ENCODE measurements around the gene HK3.

Gene HK3

DNA sequence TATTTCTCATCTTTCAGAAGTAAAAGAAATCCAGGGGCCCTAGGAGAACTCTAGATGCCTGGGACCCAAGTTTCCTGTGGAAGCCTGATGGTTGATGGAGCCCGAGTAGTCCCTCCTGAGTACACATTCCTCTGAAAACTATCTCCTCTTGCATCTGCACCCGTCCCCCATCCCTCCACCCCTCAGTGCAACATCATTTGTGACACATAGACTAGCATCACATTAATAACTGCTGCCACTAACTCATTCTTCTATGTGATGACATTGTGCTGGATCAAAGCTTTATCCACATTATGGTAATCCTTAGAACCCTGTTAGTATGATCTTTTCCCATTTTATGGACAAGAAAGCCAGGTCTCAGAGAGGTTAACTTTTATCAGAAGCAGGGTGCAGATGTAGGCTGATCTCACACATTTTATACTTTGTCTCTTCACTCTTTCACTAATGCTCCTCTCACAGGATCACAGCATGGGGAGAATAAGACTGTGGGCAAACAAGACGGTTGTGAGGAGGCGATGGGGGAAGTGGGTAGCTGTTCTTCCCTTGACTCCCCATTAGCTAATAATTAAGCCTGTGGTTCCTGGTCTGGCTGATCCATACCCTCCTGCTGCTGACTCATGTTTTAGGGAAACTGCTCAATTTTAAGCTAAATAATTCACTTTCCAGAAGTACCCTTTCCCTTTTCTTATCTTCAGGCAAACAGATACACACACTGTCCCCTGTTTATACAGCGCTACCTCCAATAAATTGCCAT is 3.9 kb upstream of the HK3 start:
- no peak overlapping the region for H3K9ac ChIP-seq (ENCODE audit: low read depth, low read length, poor library complexity, severe bottlenecking)
- H3K9me2 ChIP-seq (replicated peaks; ENCODE audit: low read depth, low read length), result no peaks in the 10 kb centered on the region
- H4K20me1 ChIP-seq (ENCODE audit: insufficient read depth, low read length, poor library complexity, severe bottlenecking), result no peaks in the 10 kb centered on the region
- H3F3A ChIP-seq (ENCODE audit: low read depth), result no peaks in the 10 kb centered on the region
- H3K4me3 ChIP-seq (ENCODE audit: low read length, poor library complexity, severe bottlenecking), result no peak overlapping the region
- H3K79me2 ChIP-seq (ENCODE audit: insufficient read depth, low read length), result no peaks in the 10 kb centered on the region
- H3K36me3 ChIP-seq (ENCODE audit: insufficient read depth, low read length), result peaks cover 46% of the 10 kb centered on the region; the same call in 1 of the 2 replicates
- H3K4me1 ChIP-seq (ENCODE audit: insufficient read depth, low read length, poor library complexity, severe bottlenecking), result peaks cover 12% of the 10 kb centered on the region
- no peaks in the 10 kb centered on the region for H3K27me3 ChIP-seq (ENCODE audit: insufficient read depth, low read length, poor library complexity, severe bottlenecking)
- H3K9me3 ChIP-seq (ENCODE audit: insufficient read depth, low read depth, low read length), result no peaks in the 10 kb centered on the region
- no peak overlapping the region for H3K4me2 ChIP-seq (ENCODE audit: low read depth, low read length, poor library complexity, severe bottlenecking)
- no peak for TF ChIP-seq EZH2phosphoT487 (IDR thresholded peaks at IDR 0.05; ENCODE audit: borderline replicate concordance)
- TF ChIP-seq, protein P1, sequence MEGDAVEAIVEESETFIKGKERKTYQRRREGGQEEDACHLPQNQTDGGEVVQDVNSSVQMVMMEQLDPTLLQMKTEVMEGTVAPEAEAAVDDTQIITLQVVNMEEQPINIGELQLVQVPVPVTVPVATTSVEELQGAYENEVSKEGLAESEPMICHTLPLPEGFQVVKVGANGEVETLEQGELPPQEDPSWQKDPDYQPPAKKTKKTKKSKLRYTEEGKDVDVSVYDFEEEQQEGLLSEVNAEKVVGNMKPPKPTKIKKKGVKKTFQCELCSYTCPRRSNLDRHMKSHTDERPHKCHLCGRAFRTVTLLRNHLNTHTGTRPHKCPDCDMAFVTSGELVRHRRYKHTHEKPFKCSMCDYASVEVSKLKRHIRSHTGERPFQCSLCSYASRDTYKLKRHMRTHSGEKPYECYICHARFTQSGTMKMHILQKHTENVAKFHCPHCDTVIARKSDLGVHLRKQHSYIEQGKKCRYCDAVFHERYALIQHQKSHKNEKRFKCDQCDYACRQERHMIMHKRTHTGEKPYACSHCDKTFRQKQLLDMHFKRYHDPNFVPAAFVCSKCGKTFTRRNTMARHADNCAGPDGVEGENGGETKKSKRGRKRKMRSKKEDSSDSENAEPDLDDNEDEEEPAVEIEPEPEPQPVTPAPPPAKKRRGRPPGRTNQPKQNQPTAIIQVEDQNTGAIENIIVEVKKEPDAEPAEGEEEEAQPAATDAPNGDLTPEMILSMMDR (conservative IDR thresholded peaks at IDR 0.05; ENCODE audit: low read length), result no peak
- no peak overlapping the region for H2AFZ ChIP-seq (ENCODE audit: low read length)

DNA sequence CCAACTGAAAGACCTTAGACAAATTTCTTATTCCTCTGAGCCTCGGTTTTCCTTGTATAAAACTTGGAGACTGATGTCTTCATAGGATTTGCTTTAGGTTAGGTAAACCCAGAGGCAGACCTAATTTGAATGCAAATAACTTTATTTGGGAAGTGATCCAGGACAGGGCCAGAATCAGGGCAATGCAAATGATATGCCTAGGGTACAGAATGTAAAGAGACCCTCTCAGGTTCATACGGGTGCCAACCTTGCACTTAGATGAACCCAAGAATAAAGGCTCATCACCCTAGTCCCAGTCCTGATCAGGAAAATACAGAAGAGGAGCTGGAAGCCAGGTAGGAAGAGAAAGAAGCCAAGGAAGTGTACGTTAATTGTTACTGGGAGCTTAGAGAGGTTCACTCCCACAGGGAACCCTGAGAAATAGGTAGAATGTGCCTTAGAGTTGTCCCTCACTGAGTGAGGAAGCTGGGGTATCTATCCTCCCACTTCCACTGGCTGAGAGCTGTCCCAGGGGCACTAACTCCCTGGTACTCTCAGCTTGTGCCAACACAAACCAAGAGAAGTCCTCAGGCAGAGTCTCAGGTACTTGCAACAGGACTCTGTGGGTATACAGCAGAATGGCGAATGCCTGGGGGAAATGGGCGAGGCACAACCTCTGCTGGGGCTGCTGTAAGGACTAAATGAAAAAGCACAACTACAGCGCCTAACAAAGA is 3.1 kb upstream of the HK3 start:
- no peak for TF ChIP-seq EZH2phosphoT487 (IDR thresholded peaks at IDR 0.05; ENCODE audit: borderline replicate concordance)
- TF ChIP-seq, protein P1 (conservative IDR thresholded peaks at IDR 0.05; ENCODE audit: low read length), result no peak
- H3K36me3 ChIP-seq (ENCODE audit: insufficient read depth, low read length), result peaks cover 38% of the 10 kb centered on the region; the same call in 1 of the 2 replicates
- no peaks in the 10 kb centered on the region for H3K9me3 ChIP-seq (ENCODE audit: insufficient read depth, low read depth, low read length)
- no peaks in the 10 kb centered on the region for H3K9me2 ChIP-seq (replicated peaks; ENCODE audit: low read depth, low read length)
- no peak overlapping the region for H2AFZ ChIP-seq (ENCODE audit: low read length)
- no peak overlapping the region for H3K9ac ChIP-seq (ENCODE audit: low read depth, low read length, poor library complexity, severe bottlenecking)
- no peak overlapping the region for H3K4me3 ChIP-seq (ENCODE audit: low read length, poor library complexity, severe bottlenecking)
- no peak overlapping the region for H3K4me2 ChIP-seq (ENCODE audit: low read depth, low read length, poor library complexity, severe bottlenecking)
- H3K27me3 ChIP-seq (ENCODE audit: insufficient read depth, low read length, poor library complexity, severe bottlenecking), result no peaks in the 10 kb centered on the region
- peaks cover 12% of the 10 kb centered on the region for H3K4me1 ChIP-seq (ENCODE audit: insufficient read depth, low read length, poor library complexity, severe bottlenecking)
- H3K79me2 ChIP-seq (ENCODE audit: insufficient read depth, low read length), result no peaks in the 10 kb centered on the region
- H4K20me1 ChIP-seq (ENCODE audit: insufficient read depth, low read length, poor library complexity, severe bottlenecking), result no peaks in the 10 kb centered on the region
- H3F3A ChIP-seq (ENCODE audit: low read depth), result no peaks in the 10 kb centered on the region

DNA sequence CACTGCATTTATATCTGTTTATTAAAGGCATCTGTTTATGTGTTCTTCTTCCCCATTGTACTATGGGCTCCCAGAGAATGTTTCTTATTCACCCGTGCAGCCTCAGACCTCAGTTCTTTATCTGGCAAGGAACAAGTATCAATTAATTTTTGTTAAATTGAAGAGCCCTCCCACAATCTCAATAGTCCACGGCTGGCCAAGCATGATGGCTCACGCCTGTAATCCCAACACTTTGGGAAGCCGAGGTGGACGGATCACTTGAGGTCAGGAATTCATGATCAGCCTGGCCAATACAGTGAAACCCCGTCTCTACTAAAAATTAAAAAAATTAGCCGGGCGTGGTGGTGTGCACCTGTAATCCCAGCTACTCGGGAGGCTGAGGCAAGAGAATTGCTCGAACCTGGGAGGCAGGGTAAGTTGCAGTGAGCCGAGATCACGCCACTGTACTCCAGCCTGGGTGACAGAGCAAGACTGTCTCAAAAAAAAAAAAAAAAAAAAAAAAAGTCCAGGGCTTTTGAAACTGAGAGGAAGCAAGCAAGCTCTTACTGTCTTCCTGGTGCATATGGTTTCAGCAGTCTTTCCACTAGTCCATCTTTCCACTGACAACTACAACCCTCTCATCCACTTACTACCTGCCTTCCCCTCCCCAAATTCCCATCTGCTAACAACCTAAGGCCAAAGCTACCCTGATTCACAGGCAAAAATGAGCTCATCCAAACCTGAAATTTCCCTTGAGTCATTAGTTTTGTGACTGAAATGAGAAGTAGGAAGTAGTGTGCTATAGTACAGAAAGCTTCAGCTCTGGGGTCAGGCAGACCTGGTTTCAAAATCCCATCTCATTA is 2.3 kb upstream of the HK3 start:
- H4K20me1 ChIP-seq (ENCODE audit: insufficient read depth, low read length, poor library complexity, severe bottlenecking), result no peaks in the 10 kb centered on the region
- TF ChIP-seq EZH2phosphoT487 (IDR thresholded peaks at IDR 0.05; ENCODE audit: borderline replicate concordance), result no peak
- TF ChIP-seq, protein P1 (conservative IDR thresholded peaks at IDR 0.05; ENCODE audit: low read length), result no peak
- no peaks in the 10 kb centered on the region for H3K27me3 ChIP-seq (ENCODE audit: insufficient read depth, low read length, poor library complexity, severe bottlenecking)
- no peaks in the 10 kb centered on the region for H3K79me2 ChIP-seq (ENCODE audit: insufficient read depth, low read length)
- H3K4me2 ChIP-seq (ENCODE audit: low read depth, low read length, poor library complexity, severe bottlenecking), result no peak overlapping the region
- no peaks in the 10 kb centered on the region for H3K9me3 ChIP-seq (ENCODE audit: insufficient read depth, low read depth, low read length)
- H3K4me1 ChIP-seq (ENCODE audit: insufficient read depth, low read length, poor library complexity, severe bottlenecking), result peaks cover 12% of the 10 kb centered on the region
- H2AFZ ChIP-seq (ENCODE audit: low read length), result no peak overlapping the region
- H3K9ac ChIP-seq (ENCODE audit: low read depth, low read length, poor library complexity, severe bottlenecking), result no peak overlapping the region
- H3K36me3 ChIP-seq (ENCODE audit: insufficient read depth, low read length), result peaks cover 30% of the 10 kb centered on the region; the same call in 1 of the 2 replicates
- H3K9me2 ChIP-seq (replicated peaks; ENCODE audit: low read depth, low read length), result no peaks in the 10 kb centered on the region
- no peaks in the 10 kb centered on the region for H3F3A ChIP-seq (ENCODE audit: low read depth)
- no peak overlapping the region for H3K4me3 ChIP-seq (ENCODE audit: low read length, poor library complexity, severe bottlenecking)
